SK-N-MC (cell line): Measurements from ENCODE around the gene PPP1R3E.

Experiments
- DNase-seq: peaks from one replicate; pipeline ENCODE4 v3.0.0-alpha.2; 2011; ENCODE audit warnings: low read depth, low spot score
- H3K27ac ChIP-seq: fragments of 200-600 bp; sonication (generic); 2 replicates; pipeline ENCODE4 v1.5.1; 2016; ENCODE audit warnings: mixed run types
- H3K36me3 ChIP-seq: fragments of 200-600 bp; sonication (generic); 2 replicates; pipeline ENCODE4 v1.6.1; 2017; ENCODE audit warnings: antibody characterized with exemption, low read length, mixed read lengths; ENCODE audit not compliant: insufficient read depth
- H3K4me3 ChIP-seq: fragments of 200-600 bp; sonication (generic); 2 replicates; pipeline ENCODE4 v1.5.1; 2016
- H3K9ac ChIP-seq: fragments of 200-600 bp; sonication (generic); 2 replicates; pipeline ENCODE4 v1.8.0; 2017; ENCODE audit warnings: mixed run types, mixed read lengths; ENCODE audit not compliant: insufficient read length
- H3K9me3 ChIP-seq: fragments of 200-600 bp; sonication (generic); 2 replicates; pipeline ENCODE4 v1.6.1; 2017; ENCODE audit warnings: low read depth, mild to moderate bottlenecking, antibody characterized with exemption, low read length, moderate library complexity, mixed read lengths
- EZH2 ChIP-seq: fragments of 200-600 bp; sonication (generic); IDR thresholded peaks from one replicate; pipeline ENCODE4 v1.6.1; 2017; ENCODE audit warnings: antibody characterized with exemption
- FOXP2 ChIP-seq: optimal IDR thresholded peaks from 2 replicates; pipeline ENCODE3; 2011; ENCODE audit warnings: mild to moderate bottlenecking, moderate library complexity; ENCODE audit not compliant: insufficient read depth; ENCODE audit errors: extremely low read length, control extremely low read depth
- POLR2AphosphoS5 ChIP-seq: IDR thresholded peaks from 2 replicates; pipeline ENCODE4 v1.6.1; 2012; ENCODE audit warnings: mild to moderate bottlenecking, low read depth, low read length, borderline replicate concordance

The PPP1R3E gene

GRCh38 chr14:23316300-23316699 is 13.6 kb upstream of the PPP1R3E start:
- no peak overlapping the region for H3K4me3 ChIP-seq
- H3K9ac ChIP-seq, result no peak overlapping the region
- DNase-seq, result no peak
- no peaks in the 10 kb centered on the region for H3K9me3 ChIP-seq
- TF ChIP-seq EZH2, result no peak
- TF ChIP-seq FOXP2, result no peak
- no peak for TF ChIP-seq POLR2AphosphoS5
- H3K27ac ChIP-seq, result no peak overlapping the region
- H3K36me3 ChIP-seq, result peaks cover 9% of the 10 kb centered on the region; the same call in 1 of the 2 replicates

DNA sequence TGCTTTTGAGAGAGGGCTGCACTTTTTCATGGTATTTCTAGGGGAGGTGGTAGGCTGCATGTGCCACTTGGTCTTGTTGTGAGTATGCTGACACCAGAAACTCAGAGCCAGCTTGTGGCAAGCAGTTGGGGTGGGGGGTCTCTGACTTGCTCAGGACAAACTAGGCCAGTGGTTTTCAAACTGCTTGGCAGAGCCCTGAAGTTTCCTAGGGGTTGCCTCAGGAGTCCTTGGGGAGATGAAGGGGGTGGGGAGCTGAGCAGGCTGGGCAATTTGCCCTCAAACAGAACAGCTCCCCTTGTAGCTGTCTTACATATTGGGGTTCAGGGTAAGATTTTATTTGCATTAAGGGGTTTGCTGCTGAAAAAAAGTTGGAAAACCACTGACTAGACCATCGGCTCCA is 7.9 kb upstream of the PPP1R3E start:
- TF ChIP-seq EZH2 (no peak), FOXP2 (no peak), POLR2AphosphoS5 (no peak)
- no peak overlapping the region for H3K9ac ChIP-seq
- H3K4me3 ChIP-seq, result no peak overlapping the region

DNA sequence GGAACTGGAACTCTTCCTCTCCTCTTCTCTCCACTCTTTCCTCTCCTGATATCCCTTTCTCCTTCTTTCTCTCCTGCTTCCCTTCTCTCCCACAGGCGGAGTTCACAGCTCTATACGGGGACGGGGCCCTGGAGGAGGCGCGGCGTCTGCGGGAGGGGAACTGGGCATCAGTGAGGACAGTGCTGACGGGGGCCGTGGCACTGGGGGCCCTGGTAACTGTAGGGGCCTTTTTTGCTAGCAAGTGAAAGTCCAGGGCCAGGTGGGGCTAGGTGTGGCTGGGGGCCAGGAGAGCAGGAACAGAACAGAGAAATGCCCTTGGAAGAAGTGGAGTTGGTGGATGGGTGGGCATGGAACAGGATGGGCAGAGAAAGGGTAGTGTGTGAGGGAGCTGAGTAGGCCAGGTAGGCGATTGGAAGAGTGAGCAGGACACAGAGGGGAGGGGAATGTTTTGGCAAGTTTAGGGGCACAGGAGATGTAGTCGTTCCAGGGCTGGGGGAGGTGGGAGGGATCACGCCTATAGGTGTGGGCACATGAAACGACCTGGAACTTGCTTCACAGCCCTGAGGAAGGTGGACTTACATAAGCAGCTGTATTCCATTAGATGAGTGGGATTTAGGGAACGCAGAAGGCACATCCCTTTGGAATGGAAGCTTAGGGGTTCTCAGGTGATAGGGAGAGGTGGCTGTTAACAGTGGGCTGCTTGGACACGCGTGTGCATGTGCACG is 6.2 kb upstream of the PPP1R3E start:
- H3K4me3 ChIP-seq, result no peak overlapping the region

More for the DNA sequence above, 7.9 kb upstream of the PPP1R3E start:
- no peak overlapping the region for H3K27ac ChIP-seq
- H3K9me3 ChIP-seq, result no peaks in the 10 kb centered on the region
- peaks cover 15% of the 10 kb centered on the region; the same call in 1 of the 2 replicates for H3K36me3 ChIP-seq
- DNase-seq, result no peak

DNA sequence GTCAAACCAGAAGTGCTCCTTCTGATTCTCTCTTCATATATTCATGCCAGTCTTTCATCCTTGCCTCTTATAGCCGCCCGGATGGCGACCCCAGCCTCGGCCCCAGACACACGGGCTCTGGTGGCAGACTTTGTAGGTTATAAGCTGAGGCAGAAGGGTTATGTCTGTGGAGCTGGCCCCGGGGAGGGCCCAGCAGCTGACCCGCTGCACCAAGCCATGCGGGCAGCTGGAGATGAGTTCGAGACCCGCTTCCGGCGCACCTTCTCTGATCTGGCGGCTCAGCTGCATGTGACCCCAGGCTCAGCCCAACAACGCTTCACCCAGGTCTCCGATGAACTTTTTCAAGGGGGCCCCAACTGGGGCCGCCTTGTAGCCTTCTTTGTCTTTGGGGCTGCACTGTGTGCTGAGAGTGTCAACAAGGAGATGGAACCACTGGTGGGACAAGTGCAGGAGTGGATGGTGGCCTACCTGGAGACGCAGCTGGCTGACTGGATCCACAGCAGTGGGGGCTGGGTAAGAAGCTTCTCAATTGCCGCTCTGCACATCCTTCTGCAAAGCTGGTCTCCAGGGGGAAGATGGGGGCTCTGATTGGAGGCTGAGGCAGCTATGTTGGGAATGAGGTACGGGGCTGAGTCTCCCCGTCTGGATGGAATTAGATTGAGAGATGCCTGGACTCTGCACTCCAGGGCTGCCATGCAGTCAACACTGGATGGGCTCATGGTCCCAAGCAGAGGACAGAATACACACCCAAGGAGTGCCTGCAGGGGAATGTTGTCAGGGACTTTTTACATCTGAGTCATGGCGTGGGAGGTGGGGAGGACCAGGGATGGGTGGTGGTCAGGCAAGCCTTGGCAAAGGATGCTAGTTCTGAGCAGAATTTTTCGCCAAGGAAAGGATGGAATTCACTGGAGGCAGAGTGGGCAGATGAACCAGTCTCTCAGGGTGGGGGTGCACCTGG is 5.3 kb upstream of the PPP1R3E start:
- Histone ChIP-seq H3K9ac (peak overlapping the region; percentile 94), H3K27ac (no peak overlapping the region), H3K36me3 (peaks cover 15% of the 10 kb centered on the region; the same call in 1 of the 2 replicates), H3K4me3 (peak overlapping the region; percentile 95), H3K9me3 (no peaks in the 10 kb centered on the region)
- DNase-seq, result no peak
- TF ChIP-seq FOXP2 (no peak), POLR2AphosphoS5 (no peak)

More for the DNA sequence above, 6.2 kb upstream of the PPP1R3E start:
- no peaks in the 10 kb centered on the region for H3K9me3 ChIP-seq
- no peak for DNase-seq
- no peak overlapping the region for H3K9ac ChIP-seq
- no peak for TF ChIP-seq EZH2
- TF ChIP-seq FOXP2, result no peak
- TF ChIP-seq POLR2AphosphoS5, result no peak
- no peak overlapping the region for H3K27ac ChIP-seq
- H3K36me3 ChIP-seq, result peaks cover 15% of the 10 kb centered on the region; the same call in 1 of the 2 replicates

GRCh38 chr14:23307146-23307530 is 4.5 kb upstream of the PPP1R3E start:
- TF ChIP-seq FOXP2 (no peak), EZH2 (no peak), POLR2AphosphoS5 (no peak)
- peak overlapping the region; percentile 95 for H3K4me3 ChIP-seq
- peak overlapping the region; percentile 72; the same call in 1 of the 2 replicates for H3K27ac ChIP-seq
- DNase-seq, result no peak
- H3K9ac ChIP-seq, result peak overlapping the region; percentile 94
- H3K36me3 ChIP-seq, result peaks cover 15% of the 10 kb centered on the region; the same call in 1 of the 2 replicates
- H3K9me3 ChIP-seq, result no peaks in the 10 kb centered on the region

DNA sequence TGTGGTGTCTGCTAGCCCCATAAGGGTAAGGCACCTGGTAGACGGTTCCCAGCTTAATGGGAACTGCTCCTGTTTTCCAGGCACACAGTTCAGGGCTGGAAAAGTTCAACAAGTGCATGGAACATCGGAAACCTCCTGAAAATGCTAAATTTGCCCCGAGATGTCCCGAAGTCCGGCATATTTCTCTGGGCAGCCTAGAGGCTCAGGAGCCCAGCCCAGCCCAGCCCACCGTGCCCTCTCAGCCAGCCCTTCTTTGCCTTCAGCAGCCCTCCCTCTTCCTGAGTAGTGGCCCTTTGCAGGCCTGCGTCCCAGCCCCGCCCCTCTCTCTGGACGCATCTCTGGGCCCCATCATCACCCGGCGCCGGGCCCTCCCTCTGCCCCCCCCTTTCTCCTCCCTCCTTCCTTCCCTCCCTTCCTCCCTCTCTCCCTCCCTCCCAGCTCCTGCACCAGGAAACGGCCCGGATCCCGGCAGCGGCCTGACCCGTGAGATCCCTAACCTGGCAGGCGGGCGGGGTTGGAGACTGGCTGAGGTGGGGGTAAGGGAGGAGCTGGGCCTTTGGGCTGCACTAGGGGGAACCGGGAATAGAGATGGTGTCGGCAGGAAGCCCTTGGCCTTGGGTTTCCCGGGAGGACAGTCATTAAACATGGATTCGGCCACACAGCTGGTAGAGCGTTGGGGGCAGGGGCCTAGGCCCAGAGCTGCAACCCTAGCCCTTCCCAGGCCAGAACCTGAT is 3.9 kb upstream of the PPP1R3E start, which contains the start of gene BCL2L2:
BCL2L2 (plus strand) TSS at position 422 of the 734 bp plus-strand sequence. CDS start 935 bp downstream, outside the sequence.
- peak within 1 kb of the TSS; percentile 72; the same call in 1 of the 2 replicates for H3K27ac ChIP-seq
- peaks cover 15% of the 10 kb centered on the region; the same call in 1 of the 2 replicates for H3K36me3 ChIP-seq
- no peak for TF ChIP-seq EZH2
- TF ChIP-seq POLR2AphosphoS5, result peak; percentile 85
- TF ChIP-seq FOXP2, result no peak
- H3K9ac ChIP-seq, result peak within 1 kb of the TSS; percentile 94
- H3K9me3 ChIP-seq, result no peaks in the 10 kb centered on the region
- no peak for DNase-seq
- H3K4me3 ChIP-seq, result peak within 1 kb of the TSS; percentile 95

DNA sequence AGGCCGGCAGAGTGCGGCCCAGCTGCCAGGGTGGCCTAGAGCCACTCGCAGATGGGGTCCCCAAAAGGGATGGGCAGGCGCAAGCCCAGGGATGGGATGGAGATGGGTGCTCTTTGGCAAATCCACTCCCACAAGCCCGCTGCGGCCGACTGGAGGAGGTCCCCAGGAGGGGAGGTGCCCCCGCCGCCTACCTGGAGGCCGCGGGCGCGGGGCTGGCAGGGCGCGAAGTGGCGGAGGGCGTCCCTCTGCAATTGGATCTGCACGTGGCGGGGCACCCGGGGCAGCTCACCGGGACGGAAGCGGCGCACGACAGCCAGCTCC is 730 bp downstream of the PPP1R3E start:
- Histone ChIP-seq H3K4me3 (peak overlapping the region; percentile 98), H3K36me3 (no peaks in the 10 kb centered on the region), H3K9me3 (no peaks in the 10 kb centered on the region), H3K9ac (peak overlapping the region; percentile 91), H3K27ac (peak overlapping the region; percentile 84)
- no peak for DNase-seq
- peak; percentile 84 for TF ChIP-seq POLR2AphosphoS5
- no peak for TF ChIP-seq EZH2
- no peak for TF ChIP-seq FOXP2
